ENCODE results near the gene IGSF9.

- TF ChIP-seq CTCF (conservative IDR thresholded peaks at IDR 0.05; ENCODE audit: low read depth in 2 of 2) (no peak), EZH2 (IDR thresholded peaks at IDR 0.05; ENCODE audit: low read depth, unreplicated experiment) (no peak), ZNF114 (CRISPR knock-in tag; IDR thresholded peaks at IDR 0.05) (no peak), REST (IDR thresholded peaks at IDR 0.05; ENCODE audit: unreplicated experiment) (no peak), EZH2phosphoT487 (IDR thresholded peaks at IDR 0.05; ENCODE audit: unreplicated experiment) (no peak), POLR2AphosphoS5 (IDR thresholded peaks at IDR 0.05; ENCODE audit: low read depth) (no peak)
Measured at GRCh38 chr1:159925719-159926078, 19.7 kb downstream of the IGSF9 start.
